Urothelium cell line (cell line): ENCODE results near the gene SLC9A5.

ENCODE experiments used
- DNase-seq: peaks from one replicate; pipeline ENCODE4 v3.0.0; 2011; ENCODE audit warnings: low spot score, mixed read lengths
- FAIRE-seq: peaks from 2 replicates; lab custom pipeline; 2011; peaks lifted over from hg19 to GRCh38; lab: Jason Lieb, UNC

The SLC9A5 gene

DNA sequence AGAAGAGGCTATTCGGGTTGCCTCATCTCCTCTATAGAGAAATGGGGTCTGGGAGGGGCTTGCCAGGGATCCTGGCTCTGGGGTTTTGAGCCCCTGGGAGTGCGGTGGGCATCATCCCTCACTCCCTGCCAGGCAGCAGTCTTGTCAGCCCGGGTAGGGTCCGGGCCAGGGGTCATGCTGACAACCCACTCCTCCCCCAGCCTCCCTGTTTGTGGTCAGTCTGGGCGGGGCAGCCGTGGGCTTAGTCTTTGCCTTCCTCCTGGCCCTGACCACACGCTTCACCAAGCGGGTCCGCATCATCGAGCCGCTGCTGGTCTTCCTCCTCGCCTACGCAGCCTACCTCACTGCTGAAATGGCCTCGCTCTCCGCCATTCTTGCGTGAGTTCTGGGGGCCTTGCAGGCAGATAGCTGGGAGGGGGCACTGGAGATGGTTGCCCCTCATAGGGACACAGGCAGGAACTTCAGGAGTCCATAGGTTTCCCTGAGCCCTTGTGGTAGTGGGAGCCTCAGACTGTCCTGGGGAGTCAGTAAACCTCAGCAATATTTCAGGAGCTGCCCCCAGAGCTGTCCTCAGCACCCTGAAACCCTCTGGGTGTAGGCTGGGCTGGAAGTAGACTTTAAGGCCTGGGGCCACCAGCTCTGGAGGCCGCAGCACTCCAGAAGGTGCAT is 6.9 kb downstream of the SLC9A5 start:
- FAIRE-seq (no peak), DNase-seq (no peak)

DNA sequence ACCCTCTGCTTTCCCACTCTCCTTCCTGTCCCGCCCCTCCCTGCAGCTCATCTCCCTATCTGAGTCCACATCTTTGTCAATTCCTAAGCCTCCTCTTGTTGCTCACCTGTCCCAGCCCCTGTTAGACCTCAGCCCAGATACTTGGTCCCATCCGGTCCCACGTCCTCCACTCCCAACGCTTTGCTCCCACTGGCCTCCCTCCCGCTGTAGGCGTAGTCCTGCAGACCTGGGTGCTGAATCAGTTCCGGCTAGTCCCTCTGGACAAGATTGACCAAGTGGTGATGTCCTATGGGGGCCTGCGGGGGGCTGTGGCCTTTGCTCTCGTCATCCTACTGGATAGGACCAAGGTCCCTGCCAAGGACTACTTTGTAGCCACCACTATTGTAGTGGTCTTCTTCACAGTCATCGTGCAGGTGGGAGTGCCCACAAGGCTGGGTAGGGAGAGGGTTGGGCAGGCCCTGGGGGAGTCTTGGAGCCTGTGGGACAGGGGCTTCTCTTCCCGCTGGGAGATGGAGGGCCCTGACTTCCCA is 8.0 kb downstream of the SLC9A5 start:
- no peak for DNase-seq
- FAIRE-seq = no peak

GRCh38 chr16:67257486-67258160 is 8.8 kb downstream of the SLC9A5 start:
- FAIRE-seq (no peak), DNase-seq (no peak)

- DNase-seq = no peak
- no peak for FAIRE-seq
Measured at GRCh38 chr16:67258161-67258835, 9.5 kb downstream of the SLC9A5 start.

DNA sequence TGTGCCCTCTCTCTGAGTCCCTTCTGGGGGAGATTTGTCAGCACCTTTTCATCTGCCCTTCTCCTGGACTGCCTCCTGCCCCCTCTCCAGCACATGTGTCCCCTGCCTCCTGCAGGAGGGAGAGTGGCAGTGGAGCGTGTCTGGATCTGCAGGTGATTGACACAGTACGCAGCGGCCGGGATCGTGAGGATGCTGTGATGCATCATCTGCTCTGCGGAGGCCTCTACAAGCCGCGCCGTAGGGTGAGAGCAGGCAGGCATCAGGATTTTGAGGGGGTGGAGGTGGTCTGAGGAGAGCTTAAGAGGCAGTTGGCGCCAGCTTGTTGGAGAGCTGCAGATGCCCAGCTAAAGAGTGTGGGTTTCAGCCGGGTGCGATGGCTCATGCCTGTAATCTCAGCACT is 10.9 kb downstream of the SLC9A5 start:
- FAIRE-seq = no peak
- no peak for DNase-seq

GRCh38 chr16:67260426-67261063 is 11.8 kb downstream of the SLC9A5 start:
- no peak for FAIRE-seq
- DNase-seq = peak; percentile 50

- FAIRE-seq (no peak), DNase-seq (no peak)
Measured at GRCh38 chr16:67263201-67263600, 14.4 kb downstream of the SLC9A5 start.

DNA sequence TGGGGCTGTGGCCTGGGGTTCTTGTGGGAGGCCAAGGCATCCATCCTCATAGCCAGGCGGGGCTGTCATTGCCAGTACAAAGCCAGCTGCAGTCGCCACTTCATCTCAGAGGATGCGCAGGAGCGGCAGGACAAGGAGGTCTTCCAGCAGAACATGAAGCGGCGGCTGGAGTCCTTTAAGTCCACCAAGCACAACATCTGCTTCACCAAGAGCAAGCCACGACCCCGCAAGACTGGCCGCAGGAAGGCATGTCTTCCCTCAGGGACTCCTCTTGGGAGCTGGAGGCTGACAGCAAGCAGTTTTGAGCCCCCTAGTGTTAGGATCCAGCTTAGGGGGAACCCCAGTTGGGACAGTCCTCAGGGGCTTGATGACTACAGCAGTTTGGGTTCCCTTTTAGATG is 15.5 kb downstream of the SLC9A5 start:
- DNase-seq (no peak), FAIRE-seq (no peak)

GRCh38 chr16:67264866-67265265 is 16.1 kb downstream of the SLC9A5 start:
- FAIRE-seq = no peak

DNA sequence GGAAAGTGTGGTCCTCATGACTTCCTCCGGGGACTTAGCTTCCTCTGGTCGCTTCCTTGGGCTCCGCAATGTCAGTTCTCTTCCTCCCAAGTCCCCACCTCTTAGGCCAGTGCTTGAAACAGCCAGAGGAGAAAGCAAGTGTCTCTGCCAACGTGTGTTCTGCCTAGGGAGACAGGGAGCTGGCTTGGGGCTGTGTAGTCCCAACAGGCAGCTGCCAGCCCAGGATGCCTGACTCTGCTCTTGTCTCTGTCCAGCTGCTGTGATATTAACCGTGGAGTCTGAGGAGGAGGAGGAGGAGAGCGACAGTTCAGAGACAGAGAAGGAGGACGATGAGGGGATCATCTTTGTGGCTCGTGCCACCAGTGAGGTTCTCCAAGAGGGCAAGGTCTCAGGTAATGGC is 17.1 kb downstream of the SLC9A5 start:
- DNase-seq (no peak), FAIRE-seq (no peak)

More at GRCh38 chr16:67264866-67265265, 16.1 kb downstream of the SLC9A5 start:
- DNase-seq = no peak

DNA sequence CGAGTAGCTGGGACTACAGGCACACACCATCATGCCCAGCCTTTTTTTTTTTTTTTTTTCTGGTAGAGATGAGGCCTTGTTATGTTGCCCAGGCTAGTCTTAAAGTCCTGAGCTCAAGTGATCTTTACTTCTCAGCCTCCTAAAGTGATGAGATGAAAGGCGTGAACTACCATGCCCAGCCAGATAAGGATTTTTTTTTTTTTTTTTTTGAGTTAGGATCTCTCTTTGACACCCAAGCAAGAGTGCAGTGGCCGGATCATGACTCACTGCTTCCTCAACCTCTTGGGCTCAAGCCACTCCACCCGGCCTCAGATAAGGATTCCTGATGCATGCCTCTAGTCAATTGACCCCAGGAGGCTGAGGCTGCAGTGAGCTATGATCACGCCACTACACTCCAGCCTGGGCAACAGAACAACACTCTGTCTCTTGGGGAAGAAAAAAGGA is 19.4 kb downstream of the SLC9A5 start:
- DNase-seq (peak; percentile 29), FAIRE-seq (no peak)

DNA sequence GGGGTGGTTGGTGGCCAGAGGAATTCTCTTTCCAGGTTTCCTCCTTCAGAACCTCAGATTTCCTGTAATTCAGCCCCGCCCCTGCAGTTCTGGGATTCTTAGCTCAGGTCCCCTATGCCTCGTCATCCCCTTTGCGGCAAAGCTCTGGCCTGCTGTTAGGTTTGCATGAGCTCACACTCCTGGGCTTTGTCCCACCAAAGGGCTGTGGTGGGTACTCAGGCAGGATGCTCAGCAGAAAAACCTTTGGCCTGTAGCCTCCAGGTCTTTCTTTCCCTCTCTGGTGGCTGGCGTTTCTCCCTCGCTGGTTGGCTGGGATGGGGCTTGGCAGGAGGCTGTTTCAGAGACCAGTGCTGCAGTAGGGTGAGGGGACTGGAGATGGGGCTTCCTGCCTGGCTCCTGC is 21.0 kb downstream of the SLC9A5 start:
- peak; percentile 55 for DNase-seq

DNA sequence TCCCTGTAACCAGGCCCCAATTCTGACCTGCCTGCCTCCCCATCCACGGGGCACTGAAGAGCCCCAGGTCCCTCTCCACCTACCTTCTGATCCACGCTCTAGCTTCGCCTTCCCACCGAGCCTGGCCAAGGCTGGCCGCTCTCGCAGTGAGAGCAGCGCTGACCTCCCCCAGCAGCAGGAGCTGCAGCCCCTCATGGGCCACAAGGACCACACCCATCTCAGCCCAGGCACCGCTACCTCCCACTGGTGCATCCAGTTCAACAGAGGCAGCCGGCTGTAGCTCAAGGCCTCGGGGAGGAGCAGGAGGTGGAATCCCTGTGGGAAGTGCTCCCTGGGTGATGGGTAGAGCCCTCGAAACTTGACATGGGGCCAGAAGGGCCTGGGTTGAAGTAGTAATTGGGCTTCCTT is 22.2 kb downstream of the SLC9A5 start:
- no peak for DNase-seq
- no peak for FAIRE-seq

More for the DNA sequence above, 21.0 kb downstream of the SLC9A5 start:
- no peak for FAIRE-seq

GRCh38 chr16:67271446-67271845 is 22.7 kb downstream of the SLC9A5 start:
- DNase-seq (no peak), FAIRE-seq (no peak)

DNA sequence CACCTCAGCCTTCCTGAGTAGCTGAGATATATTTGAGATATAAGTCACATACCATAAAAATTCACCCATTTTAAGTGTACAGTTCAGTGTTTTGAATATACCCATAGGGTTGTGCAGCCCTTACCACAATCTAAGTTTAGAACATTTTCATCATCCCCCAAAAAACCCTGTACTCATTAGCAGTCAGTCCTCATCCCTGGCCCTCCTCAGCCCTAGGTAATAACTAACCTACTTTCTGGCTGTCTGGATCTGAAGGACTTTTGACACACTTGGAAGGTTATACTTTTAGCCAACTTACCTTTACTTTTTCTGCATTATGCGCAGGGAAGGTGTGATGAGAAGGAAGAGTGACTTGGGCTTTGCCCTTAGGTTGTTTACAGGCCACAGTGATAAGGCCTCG is 26.5 kb downstream of the SLC9A5 start:
- FAIRE-seq (no peak), DNase-seq (no peak)

GRCh38 chr16:67277294-67277998 is 28.7 kb downstream of the SLC9A5 start:
- peak; percentile 97 for DNase-seq
- peak; percentile 95 for FAIRE-seq

DNA sequence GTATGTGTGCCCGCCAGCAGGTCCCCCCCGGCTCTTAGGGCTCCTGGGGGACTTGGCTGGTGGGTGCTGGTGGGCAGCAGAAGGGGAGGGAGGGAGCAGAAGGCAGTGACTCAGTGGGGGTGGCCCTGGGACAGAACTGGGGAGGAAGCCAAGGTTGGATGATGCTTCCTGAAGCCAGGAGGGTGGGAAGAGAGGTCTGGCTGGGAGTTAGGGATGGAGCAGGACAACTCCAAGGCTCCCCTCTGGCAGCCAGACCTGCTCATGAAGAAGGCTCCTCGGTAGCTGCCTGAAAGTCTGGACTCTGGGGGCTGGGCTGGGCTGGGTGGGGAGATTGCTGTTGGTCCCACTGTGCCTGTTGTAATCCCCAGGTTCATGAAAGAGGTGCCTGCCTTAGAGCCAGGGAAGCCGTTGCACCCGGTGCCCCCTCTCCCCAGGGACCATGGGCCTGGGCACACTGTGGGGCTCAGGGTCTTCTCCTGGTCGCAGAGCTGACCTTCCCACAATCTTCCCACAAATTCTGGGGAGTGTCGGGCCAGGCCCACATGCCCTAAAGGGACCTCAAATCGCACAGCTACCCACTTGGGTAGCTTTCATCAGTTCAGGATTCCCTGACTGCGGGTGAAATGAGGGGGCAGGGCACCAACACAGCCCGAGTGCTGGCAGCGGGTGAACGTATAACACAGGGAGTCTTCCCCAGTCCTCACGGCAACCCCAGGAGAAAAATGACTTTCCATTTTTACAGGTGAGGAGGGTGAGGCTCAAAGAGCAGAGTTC is 29.4 kb downstream of the SLC9A5 start:
- FAIRE-seq (no peak), DNase-seq (peak; percentile 74)

- no peak for DNase-seq
- FAIRE-seq = peak; percentile 82
Measured at GRCh38 chr16:67278773-67279295, 30.1 kb downstream of the SLC9A5 start.

DNA sequence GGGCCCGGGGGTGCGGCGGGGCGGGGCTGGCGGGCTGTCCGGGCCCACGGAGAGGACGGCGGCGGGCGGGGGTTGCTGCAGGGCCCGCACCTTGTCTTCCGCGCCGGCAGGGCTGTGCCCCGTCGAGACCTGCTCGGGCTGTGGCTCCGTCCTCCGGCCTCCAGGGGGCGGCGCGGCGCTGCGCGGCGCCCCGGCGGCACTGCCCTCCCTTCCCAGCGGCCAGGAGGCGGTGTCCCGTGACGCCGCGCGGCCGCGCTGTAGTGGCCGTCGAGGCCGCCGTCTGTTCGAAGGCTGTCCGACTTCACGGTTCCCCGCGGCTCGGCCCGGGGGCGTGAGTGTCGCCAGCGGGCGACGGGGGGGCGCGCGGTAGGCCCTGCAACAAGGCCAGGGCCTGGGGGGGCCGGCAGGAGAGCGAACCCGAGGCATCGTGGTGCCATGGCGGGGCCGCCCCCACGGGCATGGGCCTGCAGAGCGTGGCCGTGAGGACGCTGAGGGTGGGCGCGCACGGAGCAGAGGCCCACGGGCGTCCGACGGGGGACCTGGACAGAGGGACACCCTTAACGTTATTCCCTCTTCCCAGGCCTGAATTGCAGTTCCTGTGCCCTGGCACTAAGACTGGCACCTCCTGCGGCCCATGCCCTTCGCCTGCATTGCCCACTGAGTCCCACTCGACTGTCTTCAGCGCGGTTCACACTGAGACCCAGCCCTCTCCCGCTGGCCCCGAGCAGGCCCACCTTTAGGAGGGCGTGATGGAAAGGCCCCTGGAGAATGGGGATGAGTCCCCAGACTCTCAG is 30.7 kb downstream of the SLC9A5 start, which contains the start of gene PLEKHG4:
TSS of gene PLEKHG4 (plus strand) at position 237 of the 794 bp plus-strand sequence. CDS start at position 750, 513 bp downstream.
- DNase-seq = peak; percentile 77
- no peak for FAIRE-seq
